ENCODE results near the gene PRUNE2. TPM values are rescaled to one million over a fixed set of nuclear protein-coding genes. Genes with fewer than 3 reads are reported as not detected.

Gene PRUNE2
- total RNA-seq, 1 experiment from 2014 or later, result 0.59 TPM

- no peak overlapping the region for H3K4me2 ChIP-seq (ENCODE audit: low read length)
- TF ChIP-seq JUND (IDR thresholded peaks at IDR 0.05) (no peak), POLR2AphosphoS5 (IDR thresholded peaks at IDR 0.05; ENCODE audit: low read depth, low read length) (no peak), ELF1 (IDR thresholded peaks at IDR 0.05; ENCODE audit: borderline replicate concordance, low read depth) (no peak), TCF7L2 (IDR thresholded peaks at IDR 0.05; ENCODE audit: borderline replicate concordance, extremely low read depth, insufficient read depth, insufficient read length) (no peak), EZH2 (IDR thresholded peaks at IDR 0.05) (no peak), ZFX (IDR thresholded peaks at IDR 0.05) (no peak), ZNF274 (IDR thresholded peaks at IDR 0.05; ENCODE audit: low read depth, low read length) (no peak)
- no peaks in the 10 kb centered on the region for H3K36me3 ChIP-seq (ENCODE audit: control insufficient read depth in 1 of 2, insufficient read depth in 2 of 2, low read length in 2 of 2)
- BruUV-seq (replicated peaks), result no TSS peak
- no peaks in the 10 kb centered on the region for H3K9me2 ChIP-seq (ENCODE audit: insufficient read depth)
- POLR2A ChIA-PET, result no interaction called here
- no peak for DNase-seq (ENCODE audit: low read depth, low spot score)
- H3K4me3 ChIP-seq (replicated peaks in 1 of 2; ENCODE audit: low read depth in 1 of 2, low read length in 2 of 2), result no peak overlapping the region
- no peaks in the 10 kb centered on the region for H3K79me2 ChIP-seq (ENCODE audit: insufficient read depth, low read length)
- no peaks in the 10 kb centered on the region for H3K9me3 ChIP-seq (ENCODE audit: control insufficient read depth in 1 of 2, insufficient read depth in 1 of 2, low read depth in 1 of 2, low read length in 2 of 2)
- no peaks in the 10 kb centered on the region for H4K20me1 ChIP-seq (ENCODE audit: insufficient read depth)
- intact Hi-C loops (cut with micrococcal nuclease), result no loop called here
- CTCF ChIA-PET, result no interaction called here
- no peaks in the 10 kb centered on the region for H3K4me1 ChIP-seq (ENCODE audit: control insufficient read depth in 1 of 2, insufficient read depth in 2 of 2, low read length in 2 of 2)
- H2AFZ ChIP-seq (ENCODE audit: low read depth, low read length, poor library complexity, severe bottlenecking), result no peak overlapping the region
- no peak overlapping the region for H3K9ac ChIP-seq (ENCODE audit: low read length)
- RAD21 ChIA-PET (ENCODE audit: low non-redundant PET in 1 of 2, low total read pairs in 2 of 2, uncharacterized antibody in 2 of 2, unreplicated experiment in 2 of 2), result no interaction called here
- H3K27me3 ChIP-seq (ENCODE audit: insufficient read depth, low read length), result no peaks in the 10 kb centered on the region
- ATAC-seq, result no peak
- H3K27ac ChIP-seq (ENCODE audit: low read depth, low read length), result no peak overlapping the region
Observed at GRCh38 chr9:76886318-76886717, 19.6 kb downstream of the PRUNE2 start.

DNA sequence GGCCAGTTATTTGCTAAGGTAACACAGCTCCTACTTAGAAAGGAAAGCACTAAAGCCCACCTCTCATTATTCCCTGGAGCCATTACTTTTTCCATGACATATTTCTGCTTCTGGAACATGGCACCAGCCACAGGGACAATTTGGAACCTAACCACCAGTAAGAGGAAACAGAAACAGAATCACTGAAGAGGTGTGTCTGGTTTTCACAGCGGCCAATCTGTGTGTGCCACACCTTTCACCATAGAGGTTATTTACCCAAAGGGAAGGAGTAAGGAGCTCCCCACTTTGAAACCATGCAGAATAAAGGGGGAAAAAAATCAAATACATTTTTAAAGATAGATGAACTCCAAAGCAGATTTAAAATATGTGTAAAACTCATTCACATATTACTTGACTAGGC is 21.1 kb downstream of the PRUNE2 start:
- no peaks in the 10 kb centered on the region for H4K20me1 ChIP-seq (ENCODE audit: insufficient read depth)
- no peaks in the 10 kb centered on the region for H3K27me3 ChIP-seq (ENCODE audit: insufficient read depth, low read length)
- H2AFZ ChIP-seq (ENCODE audit: low read depth, low read length, poor library complexity, severe bottlenecking), result no peak overlapping the region
- H3K4me3 ChIP-seq (replicated peaks in 1 of 2; ENCODE audit: low read depth in 1 of 2, low read length in 2 of 2), result no peak overlapping the region
- H3K4me2 ChIP-seq (ENCODE audit: low read length), result no peak overlapping the region
- no peak for ATAC-seq
- ChIA-PET RAD21 (ENCODE audit: low non-redundant PET in 1 of 2, low total read pairs in 2 of 2, uncharacterized antibody in 2 of 2, unreplicated experiment in 2 of 2) (no interaction called here), CTCF (no interaction called here), POLR2A (no interaction called here)
- H3K9me2 ChIP-seq (ENCODE audit: insufficient read depth), result no peaks in the 10 kb centered on the region
- no peak overlapping the region for H3K9ac ChIP-seq (ENCODE audit: low read length)
- no peak for DNase-seq (ENCODE audit: low read depth, low spot score)
- H3K79me2 ChIP-seq (ENCODE audit: insufficient read depth, low read length), result no peaks in the 10 kb centered on the region
- H3K4me1 ChIP-seq (ENCODE audit: control insufficient read depth in 1 of 2, insufficient read depth in 2 of 2, low read length in 2 of 2), result no peaks in the 10 kb centered on the region
- intact Hi-C loops (cut with micrococcal nuclease), result no loop called here
- no peak overlapping the region for H3K27ac ChIP-seq (ENCODE audit: low read depth, low read length)
- BruUV-seq (replicated peaks), result no TSS peak
- no peaks in the 10 kb centered on the region for H3K36me3 ChIP-seq (ENCODE audit: control insufficient read depth in 1 of 2, insufficient read depth in 2 of 2, low read length in 2 of 2)
- no peaks in the 10 kb centered on the region for H3K9me3 ChIP-seq (ENCODE audit: control insufficient read depth in 1 of 2, insufficient read depth in 1 of 2, low read depth in 1 of 2, low read length in 2 of 2)
- TF ChIP-seq POLR2AphosphoS5 (IDR thresholded peaks at IDR 0.05; ENCODE audit: low read depth, low read length) (no peak), ZNF274 (IDR thresholded peaks at IDR 0.05; ENCODE audit: low read depth, low read length) (no peak), EGR1 (IDR thresholded peaks at IDR 0.05; ENCODE audit: low read depth) (no peak), FOSL1 (IDR thresholded peaks at IDR 0.05; ENCODE audit: low read depth) (no peak), EZH2 (IDR thresholded peaks at IDR 0.05) (no peak), SP1 (IDR thresholded peaks at IDR 0.05; ENCODE audit: low read depth) (no peak), CBX3 (IDR thresholded peaks at IDR 0.05; ENCODE audit: low read depth) (no peak), ATF3 (IDR thresholded peaks at IDR 0.05) (no peak), TCF7L2 (IDR thresholded peaks at IDR 0.05; ENCODE audit: borderline replicate concordance, extremely low read depth, insufficient read depth, insufficient read length) (no peak), JUND (IDR thresholded peaks at IDR 0.05) (no peak), ELF1 (IDR thresholded peaks at IDR 0.05; ENCODE audit: borderline replicate concordance, low read depth) (no peak)
- TF ChIP-seq, protein P1, sequence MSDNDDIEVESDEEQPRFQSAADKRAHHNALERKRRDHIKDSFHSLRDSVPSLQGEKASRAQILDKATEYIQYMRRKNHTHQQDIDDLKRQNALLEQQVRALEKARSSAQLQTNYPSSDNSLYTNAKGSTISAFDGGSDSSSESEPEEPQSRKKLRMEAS (IDR thresholded peaks at IDR 0.05), result no peak
- TF ChIP-seq, protein P2, sequence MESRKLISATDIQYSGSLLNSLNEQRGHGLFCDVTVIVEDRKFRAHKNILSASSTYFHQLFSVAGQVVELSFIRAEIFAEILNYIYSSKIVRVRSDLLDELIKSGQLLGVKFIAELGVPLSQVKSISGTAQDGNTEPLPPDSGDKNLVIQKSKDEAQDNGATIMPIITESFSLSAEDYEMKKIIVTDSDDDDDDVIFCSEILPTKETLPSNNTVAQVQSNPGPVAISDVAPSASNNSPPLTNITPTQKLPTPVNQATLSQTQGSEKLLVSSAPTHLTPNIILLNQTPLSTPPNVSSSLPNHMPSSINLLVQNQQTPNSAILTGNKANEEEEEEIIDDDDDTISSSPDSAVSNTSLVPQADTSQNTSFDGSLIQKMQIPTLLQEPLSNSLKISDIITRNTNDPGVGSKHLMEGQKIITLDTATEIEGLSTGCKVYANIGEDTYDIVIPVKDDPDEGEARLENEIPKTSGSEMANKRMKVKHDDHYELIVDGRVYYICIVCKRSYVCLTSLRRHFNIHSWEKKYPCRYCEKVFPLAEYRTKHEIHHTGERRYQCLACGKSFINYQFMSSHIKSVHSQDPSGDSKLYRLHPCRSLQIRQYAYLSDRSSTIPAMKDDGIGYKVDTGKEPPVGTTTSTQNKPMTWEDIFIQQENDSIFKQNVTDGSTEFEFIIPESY (IDR thresholded peaks at IDR 0.05; ENCODE audit: extremely low read depth, insufficient replicate concordance, low read length), result no peak
- TF ChIP-seq, protein P3, sequence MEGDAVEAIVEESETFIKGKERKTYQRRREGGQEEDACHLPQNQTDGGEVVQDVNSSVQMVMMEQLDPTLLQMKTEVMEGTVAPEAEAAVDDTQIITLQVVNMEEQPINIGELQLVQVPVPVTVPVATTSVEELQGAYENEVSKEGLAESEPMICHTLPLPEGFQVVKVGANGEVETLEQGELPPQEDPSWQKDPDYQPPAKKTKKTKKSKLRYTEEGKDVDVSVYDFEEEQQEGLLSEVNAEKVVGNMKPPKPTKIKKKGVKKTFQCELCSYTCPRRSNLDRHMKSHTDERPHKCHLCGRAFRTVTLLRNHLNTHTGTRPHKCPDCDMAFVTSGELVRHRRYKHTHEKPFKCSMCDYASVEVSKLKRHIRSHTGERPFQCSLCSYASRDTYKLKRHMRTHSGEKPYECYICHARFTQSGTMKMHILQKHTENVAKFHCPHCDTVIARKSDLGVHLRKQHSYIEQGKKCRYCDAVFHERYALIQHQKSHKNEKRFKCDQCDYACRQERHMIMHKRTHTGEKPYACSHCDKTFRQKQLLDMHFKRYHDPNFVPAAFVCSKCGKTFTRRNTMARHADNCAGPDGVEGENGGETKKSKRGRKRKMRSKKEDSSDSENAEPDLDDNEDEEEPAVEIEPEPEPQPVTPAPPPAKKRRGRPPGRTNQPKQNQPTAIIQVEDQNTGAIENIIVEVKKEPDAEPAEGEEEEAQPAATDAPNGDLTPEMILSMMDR (IDR thresholded peaks at IDR 0.05 in 2 of 3, conservative IDR thresholded peaks at IDR 0.05 in 1 of 3; ENCODE audit: borderline replicate concordance in 1 of 3, insufficient read depth in 1 of 3, low read depth in 2 of 3, low read length in 2 of 3), result no peak

Data from HCT116 (cell line).